ENCODE results near the gene LGALS3. TPM values are rescaled to one million over a fixed set of nuclear protein-coding genes. Genes with fewer than 3 reads are reported as not detected.

Gene LGALS3
- total RNA-seq, 1 donor from 2014 or later: 198 TPM

DNA sequence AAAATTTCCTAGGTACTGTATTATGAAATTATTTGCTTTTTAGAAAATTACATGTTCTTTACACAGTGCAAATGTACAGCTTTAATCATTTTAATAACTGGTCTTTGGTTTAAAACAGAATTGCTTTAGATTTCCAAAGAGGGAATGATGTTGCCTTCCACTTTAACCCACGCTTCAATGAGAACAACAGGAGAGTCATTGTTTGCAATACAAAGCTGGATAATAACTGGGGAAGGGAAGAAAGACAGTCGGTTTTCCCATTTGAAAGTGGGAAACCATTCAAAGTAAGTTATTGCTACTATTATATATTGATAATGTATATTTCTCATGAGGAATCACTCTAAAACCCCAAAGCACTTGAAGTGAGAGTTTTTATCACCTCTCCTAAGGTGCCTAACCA is 13.4 kb downstream of the LGALS3 start:
- TF ChIP-seq, protein P1, sequence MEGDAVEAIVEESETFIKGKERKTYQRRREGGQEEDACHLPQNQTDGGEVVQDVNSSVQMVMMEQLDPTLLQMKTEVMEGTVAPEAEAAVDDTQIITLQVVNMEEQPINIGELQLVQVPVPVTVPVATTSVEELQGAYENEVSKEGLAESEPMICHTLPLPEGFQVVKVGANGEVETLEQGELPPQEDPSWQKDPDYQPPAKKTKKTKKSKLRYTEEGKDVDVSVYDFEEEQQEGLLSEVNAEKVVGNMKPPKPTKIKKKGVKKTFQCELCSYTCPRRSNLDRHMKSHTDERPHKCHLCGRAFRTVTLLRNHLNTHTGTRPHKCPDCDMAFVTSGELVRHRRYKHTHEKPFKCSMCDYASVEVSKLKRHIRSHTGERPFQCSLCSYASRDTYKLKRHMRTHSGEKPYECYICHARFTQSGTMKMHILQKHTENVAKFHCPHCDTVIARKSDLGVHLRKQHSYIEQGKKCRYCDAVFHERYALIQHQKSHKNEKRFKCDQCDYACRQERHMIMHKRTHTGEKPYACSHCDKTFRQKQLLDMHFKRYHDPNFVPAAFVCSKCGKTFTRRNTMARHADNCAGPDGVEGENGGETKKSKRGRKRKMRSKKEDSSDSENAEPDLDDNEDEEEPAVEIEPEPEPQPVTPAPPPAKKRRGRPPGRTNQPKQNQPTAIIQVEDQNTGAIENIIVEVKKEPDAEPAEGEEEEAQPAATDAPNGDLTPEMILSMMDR (IDR thresholded peaks at IDR 0.05; ENCODE audit: insufficient read depth, low read length, severe bottlenecking): no peak
- Histone ChIP-seq H3K4me3 (ENCODE audit: low read depth, low read length) (no peak overlapping the region), H3K27me3 (ENCODE audit: control insufficient read depth, insufficient read depth, low read length) (no peaks in the 10 kb centered on the region), H3K36me3 (ENCODE audit: control insufficient read depth, insufficient read depth, low read length) (peaks cover 22% of the 10 kb centered on the region)
- FAIRE-seq: no peak
- DNase-seq (ENCODE audit: low read depth): no peak

DNA sequence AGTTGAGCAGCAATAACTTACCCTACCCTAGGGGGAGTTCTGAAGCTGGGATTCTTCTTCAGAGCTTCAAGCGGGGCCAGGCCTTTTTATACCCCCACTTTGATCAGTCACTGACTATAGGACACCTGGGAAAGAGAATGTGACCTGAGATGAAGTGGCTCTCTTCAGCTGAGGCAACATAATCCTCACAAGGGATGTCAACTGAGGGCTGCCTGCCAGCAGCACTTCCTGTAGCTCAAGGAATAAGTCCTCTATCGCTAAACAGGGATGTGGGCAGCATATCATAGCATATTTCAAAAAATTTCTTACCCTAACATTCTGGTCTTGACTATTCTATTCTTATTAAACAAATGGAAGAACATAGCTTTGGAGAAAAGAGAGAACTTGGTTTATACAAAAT is 17.4 kb downstream of the LGALS3 start:
- FAIRE-seq (no peak), DNase-seq (ENCODE audit: low read depth) (no peak)
- TF ChIP-seq, protein P1 (IDR thresholded peaks at IDR 0.05; ENCODE audit: insufficient read depth, low read length, severe bottlenecking): no peak
- Histone ChIP-seq H3K36me3 (ENCODE audit: control insufficient read depth, insufficient read depth, low read length) (peaks cover 4% of the 10 kb centered on the region), H3K27me3 (ENCODE audit: control insufficient read depth, insufficient read depth, low read length) (no peaks in the 10 kb centered on the region), H3K4me3 (ENCODE audit: low read depth, low read length) (no peak overlapping the region)

DNA sequence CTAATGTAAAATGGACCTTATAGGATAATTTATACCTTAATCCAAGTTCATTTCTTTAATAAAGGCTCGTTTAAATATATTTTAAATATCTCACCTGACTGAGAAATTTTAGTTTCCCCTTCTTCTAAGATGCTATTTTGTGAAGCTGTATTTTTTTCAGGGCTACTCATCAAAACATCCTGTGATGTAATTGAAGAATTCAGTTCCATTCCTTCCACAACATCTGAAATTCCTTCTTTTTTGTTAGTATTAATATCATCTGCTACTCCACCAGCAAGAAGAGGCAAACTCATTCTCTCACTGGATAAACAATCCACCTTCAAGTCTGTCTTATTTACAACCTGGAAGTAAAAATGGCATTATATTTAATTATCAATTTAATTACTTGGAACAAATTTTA is 22.5 kb downstream of the LGALS3 start:
- H3K4me3 ChIP-seq (ENCODE audit: low read depth, low read length): no peak overlapping the region
- no peaks in the 10 kb centered on the region for H3K27me3 ChIP-seq (ENCODE audit: control insufficient read depth, insufficient read depth, low read length)
- TF ChIP-seq, protein P1 (IDR thresholded peaks at IDR 0.05; ENCODE audit: insufficient read depth, low read length, severe bottlenecking): no peak
- DNase-seq (ENCODE audit: low read depth) (no peak), FAIRE-seq (no peak)
- no peaks in the 10 kb centered on the region for H3K36me3 ChIP-seq (ENCODE audit: control insufficient read depth, insufficient read depth, low read length)

DNA sequence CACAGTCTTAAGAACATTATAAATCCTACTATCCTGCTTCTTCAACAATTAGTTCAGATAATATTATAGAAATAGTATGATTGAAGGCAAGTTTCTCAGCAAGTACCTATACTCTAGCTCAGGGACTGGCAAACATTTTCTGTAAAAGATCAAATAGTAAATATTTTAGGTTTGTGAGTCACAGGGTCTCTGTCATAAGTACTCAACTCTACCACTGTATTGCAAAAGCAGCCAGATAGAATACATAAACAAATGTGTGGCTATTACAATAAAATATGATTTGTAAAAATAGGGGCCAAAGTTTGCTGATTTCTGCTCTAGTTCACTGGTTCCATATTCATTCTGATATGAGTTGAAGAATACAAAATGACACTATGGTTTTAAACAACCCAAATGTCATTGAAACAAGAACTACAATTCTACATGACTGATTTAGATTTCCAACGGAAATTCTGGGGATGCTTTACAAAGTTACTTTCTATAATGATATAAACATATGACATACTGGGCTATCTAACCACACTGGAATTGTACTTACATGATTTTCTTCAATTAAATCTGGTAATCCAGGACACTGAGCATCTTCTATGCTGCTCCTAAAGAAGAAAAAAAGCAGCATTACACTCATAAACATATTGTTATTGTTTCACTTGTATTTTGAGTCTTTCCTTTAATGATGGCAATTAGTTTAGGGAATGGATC is 23.2 kb downstream of the LGALS3 start:
- Histone ChIP-seq H3K4me3 (ENCODE audit: low read depth, low read length) (no peak overlapping the region), H3K27me3 (ENCODE audit: control insufficient read depth, insufficient read depth, low read length) (no peaks in the 10 kb centered on the region), H3K36me3 (ENCODE audit: control insufficient read depth, insufficient read depth, low read length) (no peaks in the 10 kb centered on the region)
- no peak for DNase-seq (ENCODE audit: low read depth)
- TF ChIP-seq, protein P1 (IDR thresholded peaks at IDR 0.05; ENCODE audit: insufficient read depth, low read length, severe bottlenecking): no peak
- no peak for FAIRE-seq

DNA sequence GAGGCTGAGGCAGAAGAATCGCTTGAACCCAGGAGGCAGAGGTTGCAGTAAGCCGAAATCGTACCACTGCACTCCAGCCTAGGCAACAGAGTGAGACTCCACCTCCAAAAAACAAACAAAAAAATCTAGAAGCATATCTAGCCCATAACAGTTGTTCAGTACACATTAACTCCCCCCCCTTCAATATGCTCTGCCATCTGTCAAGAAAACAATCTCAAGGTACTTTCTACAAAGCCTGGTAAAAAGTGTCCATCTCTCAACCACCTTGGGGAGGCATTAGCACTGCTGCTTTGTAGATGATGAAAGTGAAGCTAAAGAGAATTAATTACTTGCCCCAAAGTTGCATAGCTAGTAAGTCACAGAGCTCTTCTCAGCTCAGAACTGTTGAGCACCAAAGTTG is 24.9 kb downstream of the LGALS3 start:
- FAIRE-seq (no peak), DNase-seq (ENCODE audit: low read depth) (no peak)
- TF ChIP-seq, protein P1 (IDR thresholded peaks at IDR 0.05; ENCODE audit: insufficient read depth, low read length, severe bottlenecking): no peak
- Histone ChIP-seq H3K4me3 (ENCODE audit: low read depth, low read length) (no peak overlapping the region), H3K27me3 (ENCODE audit: control insufficient read depth, insufficient read depth, low read length) (no peaks in the 10 kb centered on the region), H3K36me3 (ENCODE audit: control insufficient read depth, insufficient read depth, low read length) (no peaks in the 10 kb centered on the region)

DNA sequence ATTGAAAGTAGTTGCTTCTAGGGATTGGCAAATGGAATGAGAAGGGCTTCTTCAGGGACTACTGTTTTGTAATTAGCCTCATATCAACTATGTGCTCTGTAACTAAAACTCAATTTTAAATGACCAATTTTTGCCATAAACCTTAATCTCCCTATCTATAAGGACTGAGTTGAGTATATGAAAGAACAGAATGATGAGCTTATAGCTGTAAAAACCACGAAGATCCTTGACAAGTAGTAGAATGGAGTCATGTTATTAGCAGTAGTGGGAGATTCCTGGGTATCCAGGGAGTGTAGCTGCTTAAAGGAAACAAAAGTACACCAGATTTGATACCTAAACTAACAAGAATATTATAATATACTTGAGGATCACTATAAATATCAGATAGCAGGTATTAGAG is 28.0 kb downstream of the LGALS3 start:
- DNase-seq (ENCODE audit: low read depth) (no peak), FAIRE-seq (no peak)

More for the DNA sequence above, 28.0 kb downstream of the LGALS3 start:
- H3K36me3 ChIP-seq (ENCODE audit: control insufficient read depth, insufficient read depth, low read length): no peaks in the 10 kb centered on the region
- no peaks in the 10 kb centered on the region for H3K27me3 ChIP-seq (ENCODE audit: control insufficient read depth, insufficient read depth, low read length)
- TF ChIP-seq, protein P1 (IDR thresholded peaks at IDR 0.05; ENCODE audit: insufficient read depth, low read length, severe bottlenecking): no peak
- no peak overlapping the region for H3K4me3 ChIP-seq (ENCODE audit: low read depth, low read length)

All from bronchial epithelial cell (primary cell).